Peyer's patch (tissue), 4 donors: Measurements from ENCODE around the gene BBS9.

Source experiments
- POLR2A ChIP-seq, 2 donors: fragments of 450-650 bp; IDR thresholded peaks; one replicate each; pipeline ENCODE4 v1.5.1; 2017; ENCODE audit warnings: antibody characterized with exemption in 2 of 2, mild to moderate bottlenecking in 2 of 2, moderate library complexity in 2 of 2
- TF ChIP-seq, protein P1 (sequence below), 6 experiments: fragments of 450-650 bp in 4 of 6; fragments of 200-600 bp in 2 of 6; sonication (generic) in 1 of 6; IDR thresholded peaks; one replicate each; pipeline ENCODE4 v1.5.1; 2017 to 2019; ENCODE audit warnings: antibody characterized with exemption in 6 of 6, mild to moderate bottlenecking in 3 of 6, moderate library complexity in 1 of 6

DNA sequence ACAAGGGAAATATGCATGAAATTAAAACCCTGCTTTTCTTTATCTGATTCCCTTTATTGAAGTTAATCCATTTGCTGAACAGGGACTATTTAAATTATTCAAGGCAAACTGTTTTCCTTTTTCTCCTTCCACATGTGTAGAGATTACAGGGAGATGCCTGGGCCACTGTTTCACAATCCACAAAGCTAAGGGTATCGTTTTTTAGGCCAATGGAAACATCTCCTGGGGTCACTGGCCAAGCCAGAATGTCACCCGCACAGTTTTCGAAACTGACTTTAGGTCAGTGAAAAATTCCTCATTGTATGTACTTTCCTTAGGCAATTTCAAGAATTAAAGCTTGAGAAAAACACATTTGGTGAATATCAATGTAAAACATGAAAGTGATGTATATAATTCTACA lies 516.8 kb downstream of the BBS9 start:
- TF ChIP-seq, protein P1, sequence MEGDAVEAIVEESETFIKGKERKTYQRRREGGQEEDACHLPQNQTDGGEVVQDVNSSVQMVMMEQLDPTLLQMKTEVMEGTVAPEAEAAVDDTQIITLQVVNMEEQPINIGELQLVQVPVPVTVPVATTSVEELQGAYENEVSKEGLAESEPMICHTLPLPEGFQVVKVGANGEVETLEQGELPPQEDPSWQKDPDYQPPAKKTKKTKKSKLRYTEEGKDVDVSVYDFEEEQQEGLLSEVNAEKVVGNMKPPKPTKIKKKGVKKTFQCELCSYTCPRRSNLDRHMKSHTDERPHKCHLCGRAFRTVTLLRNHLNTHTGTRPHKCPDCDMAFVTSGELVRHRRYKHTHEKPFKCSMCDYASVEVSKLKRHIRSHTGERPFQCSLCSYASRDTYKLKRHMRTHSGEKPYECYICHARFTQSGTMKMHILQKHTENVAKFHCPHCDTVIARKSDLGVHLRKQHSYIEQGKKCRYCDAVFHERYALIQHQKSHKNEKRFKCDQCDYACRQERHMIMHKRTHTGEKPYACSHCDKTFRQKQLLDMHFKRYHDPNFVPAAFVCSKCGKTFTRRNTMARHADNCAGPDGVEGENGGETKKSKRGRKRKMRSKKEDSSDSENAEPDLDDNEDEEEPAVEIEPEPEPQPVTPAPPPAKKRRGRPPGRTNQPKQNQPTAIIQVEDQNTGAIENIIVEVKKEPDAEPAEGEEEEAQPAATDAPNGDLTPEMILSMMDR (IDR thresholded peaks at IDR 0.05) = no peak
- no peak for TF ChIP-seq POLR2A (IDR thresholded peaks at IDR 0.05)
